Gastrocnemius medialis (tissue), 4 donors: Measurements from ENCODE around the gene CBL.

ENCODE experiments used
- CTCF ChIP-seq, 5 experiments: fragments of 450-650 bp in 3 of 5; fragments of 200-600 bp in 2 of 5; sonication (generic) in 2 of 5; IDR thresholded peaks in 4 of 5; conservative IDR thresholded peaks in 1 of 5; 1 replicate in 4 of 5; 2 replicates in 1 of 5; pipeline ENCODE4 v1.5.1; 2016 to 2019; ENCODE audit warnings: antibody characterized with exemption in 5 of 5, mild to moderate bottlenecking in 3 of 5, moderate library complexity in 3 of 5
- POLR2A ChIP-seq, 2 donors: fragments of 450-650 bp; IDR thresholded peaks; one replicate each; pipeline ENCODE4 v1.6.1; 2017; ENCODE audit warnings: antibody characterized with exemption in 2 of 2, mild to moderate bottlenecking in 2 of 2, moderate library complexity in 2 of 2

- TF ChIP-seq CTCF (IDR thresholded peaks at IDR 0.05 in 4 of 5, conservative IDR thresholded peaks at IDR 0.05 in 1 of 5) = no peak
- TF ChIP-seq POLR2A (IDR thresholded peaks at IDR 0.05) = no peak
These were observed 27.9 kb upstream of the CBL start for GRCh38 chr11:119178166-119178680.
